H9 (cell line): ENCODE measurements around the gene DIO1. TPM values are rescaled to one million over a fixed set of nuclear protein-coding genes. Genes with fewer than 3 reads are reported as not detected.

Source experiments
- DNase-seq: peaks from one replicate; pipeline ENCODE4 v3.0.0-alpha.2; 2017
- H2AFZ ChIP-seq: one replicate; pipeline ENCODE4 v1.6.1; 2013; ENCODE audit warnings: mild to moderate bottlenecking, low read length, control low read depth, moderate library complexity
- H2AK5ac ChIP-seq: 2 replicates; pipeline ENCODE4 v1.6.1; 2013; ENCODE audit warnings: low read length, control low read depth, mixed read lengths; ENCODE audit not compliant: insufficient read length
- H2BK120ac ChIP-seq: one replicate; pipeline ENCODE4 v1.6.1; 2013; ENCODE audit warnings: low read depth, mild to moderate bottlenecking, low read length, control low read depth, inconsistent platforms; ENCODE audit not compliant: poor library complexity, severe bottlenecking
- H2BK12ac ChIP-seq: 2 replicates; pipeline ENCODE4 v1.6.1; 2013; ENCODE audit warnings: low read length, control low read depth, mixed read lengths, low read depth; ENCODE audit not compliant: insufficient read length
- H2BK15ac ChIP-seq: 2 replicates; pipeline ENCODE4 v1.6.1; 2013; ENCODE audit warnings: low read depth, low read length, control low read depth
- H2BK20ac ChIP-seq: one replicate; pipeline ENCODE4 v1.6.1; 2013; ENCODE audit warnings: low read depth, mild to moderate bottlenecking, low read length, control low read depth, inconsistent platforms; ENCODE audit not compliant: poor library complexity, severe bottlenecking
- H2BK5ac ChIP-seq: 2 replicates; pipeline ENCODE4 v1.6.1; 2013; ENCODE audit warnings: low read length, control low read depth, mixed read lengths; ENCODE audit not compliant: insufficient read length
- H3K14ac ChIP-seq: 2 replicates; pipeline ENCODE4 v1.6.1; 2013; ENCODE audit warnings: low read length, control low read depth; ENCODE audit not compliant: insufficient read depth
- H3K18ac ChIP-seq: 2 replicates; pipeline ENCODE4 v1.6.1; 2013; ENCODE audit warnings: low read depth, mild to moderate bottlenecking, mixed read lengths, low read length, control low read depth; ENCODE audit not compliant: insufficient read length
- H3K23ac ChIP-seq: 2 replicates; pipeline ENCODE4 v1.6.1; 2013; ENCODE audit warnings: low read length, control low read depth, mixed read lengths, low read depth; ENCODE audit not compliant: insufficient read length
- H3K23me2 ChIP-seq: 2 replicates; pipeline ENCODE4 v1.6.1; 2013; ENCODE audit warnings: low read depth, mild to moderate bottlenecking, mixed read lengths, low read length, control low read depth; ENCODE audit not compliant: insufficient read length, poor library complexity, severe bottlenecking
- H3K27ac ChIP-seq: 2 replicates; pipeline ENCODE4 v1.5.1; 2013; ENCODE audit warnings: low read length, control low read depth, mixed read lengths, low read depth; ENCODE audit not compliant: insufficient read length
- H3K27me3 ChIP-seq: 2 replicates; pipeline ENCODE4 v1.6.1; 2013; ENCODE audit warnings: low read length, control low read depth, inconsistent platforms; ENCODE audit not compliant: insufficient read depth
- H3K4ac ChIP-seq: 2 replicates; pipeline ENCODE4 v1.6.1; 2013; ENCODE audit warnings: low read depth, mild to moderate bottlenecking, control low read depth, inconsistent platforms, low read length, moderate library complexity
- H3K4me1 ChIP-seq: 2 replicates; pipeline ENCODE4 v1.6.1; 2013; ENCODE audit warnings: low read length, control low read depth, inconsistent platforms; ENCODE audit not compliant: insufficient read depth
- H3K4me2 ChIP-seq: 2 replicates; pipeline ENCODE4 v1.6.1; 2013; ENCODE audit warnings: low read length, control low read depth, mixed read lengths; ENCODE audit not compliant: insufficient read length, insufficient read depth
- H3K56ac ChIP-seq: 2 replicates; pipeline ENCODE4 v1.6.1; 2013; ENCODE audit warnings: low read depth, mild to moderate bottlenecking, mixed read lengths, low read length, control low read depth; ENCODE audit not compliant: insufficient read length
- H3K79me1 ChIP-seq: 2 replicates; pipeline ENCODE4 v1.6.1; 2013; ENCODE audit warnings: low read depth, mild to moderate bottlenecking, moderate library complexity, low read length, control low read depth, inconsistent platforms; ENCODE audit not compliant: insufficient read depth, poor library complexity, severe bottlenecking
- H3K79me2 ChIP-seq: 2 replicates; pipeline ENCODE4 v1.6.1; 2013; ENCODE audit warnings: low read length, control low read depth, inconsistent platforms; ENCODE audit not compliant: insufficient read depth
- H3K9ac ChIP-seq: 2 replicates; pipeline ENCODE4 v1.6.1; 2013; ENCODE audit warnings: low read length, control low read depth, mixed read lengths; ENCODE audit not compliant: insufficient read length; ENCODE audit errors: extremely low read depth
- H3K9me3 ChIP-seq: one replicate; pipeline ENCODE4 v1.6.1; 2013; ENCODE audit warnings: low read depth, low read length, inconsistent platforms; ENCODE audit not compliant: control insufficient read depth
- H3T11ph ChIP-seq: one replicate; pipeline ENCODE4 v1.6.1; 2013; ENCODE audit warnings: mild to moderate bottlenecking, low read length, control low read depth, inconsistent platforms
- H4K20me1 ChIP-seq: one replicate; pipeline ENCODE4 v1.6.1; 2013; ENCODE audit not compliant: control insufficient read depth, insufficient read length, insufficient read depth
- H4K5ac ChIP-seq: 2 replicates; pipeline ENCODE4 v1.6.1; 2013; ENCODE audit warnings: low read depth, mild to moderate bottlenecking, mixed read lengths, low read length, control low read depth; ENCODE audit not compliant: insufficient read length
- H4K8ac ChIP-seq: replicated peaks from 2 replicates; pipeline ENCODE4 v1.6.1; 2013; ENCODE audit warnings: low read length, control low read depth, mixed read lengths, low read depth; ENCODE audit not compliant: insufficient read length
- H4K91ac ChIP-seq: 2 replicates; pipeline ENCODE4 v1.6.1; 2013; ENCODE audit warnings: low read depth, mild to moderate bottlenecking, moderate library complexity, mixed read lengths, low read length, control low read depth; ENCODE audit not compliant: insufficient read length
- H3K27ac Mint-ChIP-seq, 3 experiments: 2 replicates in 2 of 3; 3 replicates in 1 of 3; pipeline ENCODE4 v1.8.0; 2020 to 2021; ENCODE audit warnings: mixed read lengths in 3 of 3, mild to moderate bottlenecking in 1 of 3, moderate library complexity in 1 of 3
- H3K27me3 Mint-ChIP-seq: 2 replicates; pipeline ENCODE4 v1.8.0; 2021; ENCODE audit warnings: low read depth, mild to moderate bottlenecking, moderate library complexity, mixed read lengths
- H3K36me3 Mint-ChIP-seq, 3 experiments: 2 replicates in 2 of 3; 3 replicates in 1 of 3; pipeline ENCODE4 v1.8.0; 2020 to 2021; ENCODE audit warnings: low read depth in 3 of 3, mixed read lengths in 3 of 3; ENCODE audit not compliant: insufficient read depth in 1 of 3
- H3K4me1 Mint-ChIP-seq, 2 experiments: 2 replicates each; pipeline ENCODE4 v1.8.0; 2020; ENCODE audit warnings: mixed read lengths in 2 of 2
- H3K4me3 Mint-ChIP-seq, 2 experiments: 2 replicates in 1 of 2; 3 replicates in 1 of 2; pipeline ENCODE4 v1.8.0; 2020 to 2021; ENCODE audit warnings: mild to moderate bottlenecking in 2 of 2, mixed read lengths in 2 of 2, moderate library complexity in 1 of 2
- H3K9me3 Mint-ChIP-seq, 2 experiments: 2 replicates in 1 of 2; 3 replicates in 1 of 2; pipeline ENCODE4 v1.8.0; 2020; ENCODE audit warnings: mild to moderate bottlenecking in 2 of 2, mixed read lengths in 2 of 2, moderate library complexity in 1 of 2
- WGBS: extraction: QIAGEN DNeasy Blood & Tissue Kit; methylation state at CpG from one replicate; pipeline ENCODE4 v1.1.7; 2013; ENCODE audit warnings: missing lambda C conversion rate, low lambda C conversion rate, mixed read lengths; ENCODE audit not compliant: insufficient read length; ENCODE audit errors: extremely low coverage; 5-methylcytosine and 5-hydroxymethylcytosine counted together
- total RNA-seq: library from RNA; stranded (reverse); gene quantifications from 2 replicates; pipeline ENCODE4 v1.2.1, GENCODE V29; 2021
- TF ChIP-seq, protein P1 (sequence below): fragments of 200-600 bp; sonication (generic); conservative IDR thresholded peaks from 3 replicates; pipeline ENCODE4 v1.8.0; 2021; ENCODE audit warnings: antibody characterized with exemption, mild to moderate bottlenecking

DIO1 gene
- total RNA-seq, 1 experiment from 2014 or later: not detected

- WGBS: no CpG with 5 or more reads among the region's 20 CpGs
Measured at GRCh38 chr1:53944469-53945182, 50.6 kb downstream of the DIO1 start.

More at GRCh38 chr1:53944469-53945182, 50.6 kb downstream of the DIO1 start:
- no peak overlapping the region for H3T11ph ChIP-seq
- H3K27me3 Mint-ChIP-seq: no peaks in the 10 kb centered on the region; the same call in none of the 2 replicates
- no peaks in the 10 kb centered on the region for H4K20me1 ChIP-seq
- no peaks in the 10 kb centered on the region for H3K27me3 ChIP-seq
- H3K4ac ChIP-seq: no peak overlapping the region
- peak overlapping the region in 2 of 3 experiments; percentile 21 to 85; a peak in 1 of 7 replicates for H3K27ac Mint-ChIP-seq
- no peak overlapping the region for H3K56ac ChIP-seq
- no peaks in the 10 kb centered on the region for H3K9me3 Mint-ChIP-seq
- H3K4me2 ChIP-seq: peak overlapping the region; percentile 65
- no peak overlapping the region for H3K27ac ChIP-seq
- no peak overlapping the region for H3K23ac ChIP-seq
- H4K5ac ChIP-seq: no peak overlapping the region
- peak overlapping the region; percentile 91 to 97 for H3K4me3 Mint-ChIP-seq
- peak; percentile 31 for DNase-seq
- H2AK5ac ChIP-seq: no peak overlapping the region
- TF ChIP-seq, protein P1, sequence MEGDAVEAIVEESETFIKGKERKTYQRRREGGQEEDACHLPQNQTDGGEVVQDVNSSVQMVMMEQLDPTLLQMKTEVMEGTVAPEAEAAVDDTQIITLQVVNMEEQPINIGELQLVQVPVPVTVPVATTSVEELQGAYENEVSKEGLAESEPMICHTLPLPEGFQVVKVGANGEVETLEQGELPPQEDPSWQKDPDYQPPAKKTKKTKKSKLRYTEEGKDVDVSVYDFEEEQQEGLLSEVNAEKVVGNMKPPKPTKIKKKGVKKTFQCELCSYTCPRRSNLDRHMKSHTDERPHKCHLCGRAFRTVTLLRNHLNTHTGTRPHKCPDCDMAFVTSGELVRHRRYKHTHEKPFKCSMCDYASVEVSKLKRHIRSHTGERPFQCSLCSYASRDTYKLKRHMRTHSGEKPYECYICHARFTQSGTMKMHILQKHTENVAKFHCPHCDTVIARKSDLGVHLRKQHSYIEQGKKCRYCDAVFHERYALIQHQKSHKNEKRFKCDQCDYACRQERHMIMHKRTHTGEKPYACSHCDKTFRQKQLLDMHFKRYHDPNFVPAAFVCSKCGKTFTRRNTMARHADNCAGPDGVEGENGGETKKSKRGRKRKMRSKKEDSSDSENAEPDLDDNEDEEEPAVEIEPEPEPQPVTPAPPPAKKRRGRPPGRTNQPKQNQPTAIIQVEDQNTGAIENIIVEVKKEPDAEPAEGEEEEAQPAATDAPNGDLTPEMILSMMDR: no peak
- no peak overlapping the region for H2BK12ac ChIP-seq
- H3K14ac ChIP-seq: no peak overlapping the region
- no peak overlapping the region for H2BK15ac ChIP-seq
- H2AFZ ChIP-seq: no peak overlapping the region
- peaks cover 5% of the 10 kb centered on the region; the same call in 1 of the 2 replicates for H3K4me1 ChIP-seq
- no peak overlapping the region for H2BK5ac ChIP-seq
- no peak overlapping the region for H3K9ac ChIP-seq
- H2BK20ac ChIP-seq: no peak overlapping the region
- H4K91ac ChIP-seq: no peak overlapping the region
- H3K36me3 Mint-ChIP-seq: peaks cover 0 to 5% (median 0%) of the 10 kb centered on the region in 3 experiments; a peak in 3 of 7 replicates
- H3K79me1 ChIP-seq: no peaks in the 10 kb centered on the region
- H2BK120ac ChIP-seq: no peak overlapping the region
- peaks cover 13% of the 10 kb centered on the region for H3K23me2 ChIP-seq
- no peaks in the 10 kb centered on the region; the same call in 1 of the 2 replicates for H3K79me2 ChIP-seq
- peaks cover 39 to 53% of the 10 kb centered on the region in 2 experiments for H3K4me1 Mint-ChIP-seq
- no peak overlapping the region for H3K18ac ChIP-seq
- H3K9me3 ChIP-seq: no peaks in the 10 kb centered on the region
- H4K8ac ChIP-seq: no peak overlapping the region
